Stimulated activated naive CD4-positive, alpha-beta T cell treated with Interleukin-2 at 50 U/mL for 16 hours (primary cell): ENCODE results near the gene SCAMP3.
A peak's percentile ranks its signal among the peaks of the same experiment; 100 is the strongest.

Source experiments
- DNase-seq: peaks from one replicate; lab custom pipeline; 2025; lab: John Stamatoyannopoulos, UW

Gene SCAMP3

DNA sequence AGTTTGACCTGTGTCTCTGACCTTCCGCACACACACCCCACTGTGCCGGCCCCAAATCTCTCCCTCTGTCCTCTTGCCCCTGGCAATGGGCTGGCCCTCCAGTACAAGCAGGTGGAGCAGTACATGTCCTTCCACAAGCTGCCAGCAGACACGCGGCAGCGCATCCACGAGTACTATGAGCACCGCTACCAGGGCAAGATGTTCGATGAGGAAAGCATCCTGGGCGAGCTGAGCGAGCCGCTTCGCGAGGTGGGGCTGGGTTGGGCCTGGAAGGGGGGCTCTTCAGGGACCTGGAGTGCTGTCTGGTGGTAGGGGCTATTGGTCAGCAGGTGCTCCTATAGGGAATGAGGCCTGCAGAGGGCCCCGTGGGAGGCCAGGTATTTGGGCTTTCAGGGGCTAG is 22.9 kb upstream of the SCAMP3 start:
- no peak for DNase-seq

DNA sequence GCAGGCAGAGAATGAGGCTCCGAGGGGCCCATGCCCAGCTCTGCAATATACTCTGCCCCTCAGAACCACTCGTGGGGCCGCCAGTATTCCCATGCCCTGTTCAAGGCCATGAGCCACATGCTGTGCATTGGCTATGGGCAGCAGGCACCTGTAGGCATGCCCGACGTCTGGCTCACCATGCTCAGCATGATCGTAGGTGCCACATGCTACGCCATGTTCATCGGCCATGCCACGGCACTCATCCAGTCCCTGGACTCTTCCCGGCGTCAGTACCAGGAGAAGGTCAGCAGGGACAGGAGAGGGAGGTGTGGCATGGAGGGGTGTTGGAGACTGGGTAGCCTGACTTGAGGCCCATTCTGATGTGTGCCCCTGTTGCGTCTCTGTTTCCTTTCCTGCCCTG is 22.3 kb upstream of the SCAMP3 start:
- no peak for DNase-seq

DNA sequence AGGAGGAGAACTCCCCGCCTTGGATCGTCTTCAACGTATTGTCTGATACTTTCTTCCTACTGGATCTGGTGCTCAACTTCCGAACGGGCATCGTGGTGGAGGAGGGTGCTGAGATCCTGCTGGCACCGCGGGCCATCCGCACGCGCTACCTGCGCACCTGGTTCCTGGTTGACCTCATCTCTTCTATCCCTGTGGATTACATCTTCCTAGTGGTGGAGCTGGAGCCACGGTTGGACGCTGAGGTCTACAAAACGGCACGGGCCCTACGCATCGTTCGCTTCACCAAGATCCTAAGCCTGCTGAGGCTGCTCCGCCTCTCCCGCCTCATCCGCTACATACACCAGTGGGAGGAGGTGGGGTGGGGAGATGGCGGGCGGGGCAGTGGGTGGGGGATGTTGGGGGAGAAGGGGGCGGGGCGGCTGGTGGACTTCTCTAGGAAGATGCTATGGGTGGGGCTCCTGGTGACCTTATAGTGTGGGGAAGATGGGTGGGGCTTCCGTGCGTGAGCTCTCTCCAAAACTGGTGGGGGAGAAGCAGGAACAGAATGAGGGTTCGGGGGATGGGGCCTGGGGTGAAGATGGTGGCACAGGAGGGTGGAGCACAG is 20.4 kb upstream of the SCAMP3 start:
- no peak for DNase-seq

DNA sequence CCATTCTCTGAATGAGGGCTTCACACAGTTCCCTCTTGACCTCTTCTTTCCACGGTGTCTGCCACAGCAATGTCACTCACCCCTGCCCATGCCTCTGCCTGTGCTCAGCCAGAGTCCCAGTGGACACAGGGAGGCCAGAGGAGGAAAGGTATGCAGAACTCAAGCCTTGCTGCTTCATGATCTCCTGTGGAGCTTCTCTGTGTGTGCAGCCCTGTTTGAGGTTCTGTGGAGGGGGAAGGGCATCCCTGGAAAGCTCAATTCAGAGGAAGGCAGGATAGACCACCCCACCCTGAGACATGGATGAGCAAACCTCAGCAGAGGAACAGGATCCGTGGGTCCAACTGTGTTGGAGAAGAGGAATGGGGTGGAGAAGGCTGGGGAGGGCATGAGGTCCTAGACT is 17.1 kb upstream of the SCAMP3 start:
- no peak for DNase-seq

DNA sequence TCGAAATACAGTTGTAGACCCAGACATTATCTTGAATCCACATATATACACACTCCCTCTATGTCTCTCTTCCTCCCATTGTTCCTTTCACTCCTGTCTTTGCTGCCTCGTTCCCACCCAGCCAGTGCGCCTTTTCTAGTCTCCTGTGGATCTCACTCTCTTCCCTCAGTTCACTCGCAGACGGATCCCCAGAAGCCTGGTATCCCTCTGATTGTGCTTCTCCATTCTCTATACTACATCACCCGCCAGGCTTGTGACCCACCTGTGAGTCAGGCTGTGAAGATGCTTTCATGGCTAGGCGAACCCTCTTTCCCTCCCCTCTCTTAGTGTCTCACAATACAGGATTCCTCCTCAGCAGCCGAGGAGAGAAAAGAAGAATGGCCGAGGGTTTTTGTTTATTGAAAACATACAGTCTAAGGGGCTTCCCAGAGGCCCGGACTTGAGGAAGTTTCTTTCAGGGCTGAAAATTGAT is 16.6 kb upstream of the SCAMP3 start:
- no peak for DNase-seq

DNA sequence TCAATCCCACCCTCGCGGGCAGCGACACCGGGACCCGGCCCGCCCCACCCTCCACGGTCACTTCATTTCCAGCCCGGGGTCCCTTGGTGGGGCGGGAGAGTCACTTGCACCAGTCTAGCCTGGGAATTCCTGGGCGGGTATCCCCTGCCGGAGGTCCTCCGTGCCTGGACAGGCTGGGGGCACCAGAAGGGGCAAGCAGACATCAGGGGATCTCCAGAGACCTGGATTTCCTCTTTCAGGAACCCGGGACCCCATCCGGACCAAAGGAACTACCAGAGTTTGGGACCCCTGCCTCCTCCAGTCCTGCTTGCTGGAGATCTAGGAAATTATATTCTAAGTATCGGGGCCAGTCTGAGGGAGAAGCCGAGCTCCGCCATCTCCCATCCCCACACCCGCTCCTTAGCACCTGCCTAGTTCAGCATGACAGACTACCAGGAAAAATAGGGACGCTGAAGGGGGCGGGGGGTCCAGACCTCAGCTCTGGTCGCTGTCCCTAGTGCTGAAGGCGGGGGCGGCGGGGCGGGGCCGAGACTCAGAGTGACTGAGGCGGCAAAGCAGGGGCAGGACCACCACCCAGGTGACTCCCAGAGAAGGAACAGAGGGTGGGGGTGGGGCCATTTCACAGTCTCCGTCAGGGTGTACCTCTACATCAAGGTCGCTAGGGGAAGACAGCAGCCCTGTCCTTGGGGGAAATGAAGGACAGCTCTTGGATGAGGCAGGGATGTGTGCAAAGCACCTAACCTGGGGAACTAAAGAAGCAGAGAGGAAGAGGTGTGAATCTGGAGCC is 15.9 kb upstream of the SCAMP3 start:
- peak; percentile 78 for DNase-seq

DNA sequence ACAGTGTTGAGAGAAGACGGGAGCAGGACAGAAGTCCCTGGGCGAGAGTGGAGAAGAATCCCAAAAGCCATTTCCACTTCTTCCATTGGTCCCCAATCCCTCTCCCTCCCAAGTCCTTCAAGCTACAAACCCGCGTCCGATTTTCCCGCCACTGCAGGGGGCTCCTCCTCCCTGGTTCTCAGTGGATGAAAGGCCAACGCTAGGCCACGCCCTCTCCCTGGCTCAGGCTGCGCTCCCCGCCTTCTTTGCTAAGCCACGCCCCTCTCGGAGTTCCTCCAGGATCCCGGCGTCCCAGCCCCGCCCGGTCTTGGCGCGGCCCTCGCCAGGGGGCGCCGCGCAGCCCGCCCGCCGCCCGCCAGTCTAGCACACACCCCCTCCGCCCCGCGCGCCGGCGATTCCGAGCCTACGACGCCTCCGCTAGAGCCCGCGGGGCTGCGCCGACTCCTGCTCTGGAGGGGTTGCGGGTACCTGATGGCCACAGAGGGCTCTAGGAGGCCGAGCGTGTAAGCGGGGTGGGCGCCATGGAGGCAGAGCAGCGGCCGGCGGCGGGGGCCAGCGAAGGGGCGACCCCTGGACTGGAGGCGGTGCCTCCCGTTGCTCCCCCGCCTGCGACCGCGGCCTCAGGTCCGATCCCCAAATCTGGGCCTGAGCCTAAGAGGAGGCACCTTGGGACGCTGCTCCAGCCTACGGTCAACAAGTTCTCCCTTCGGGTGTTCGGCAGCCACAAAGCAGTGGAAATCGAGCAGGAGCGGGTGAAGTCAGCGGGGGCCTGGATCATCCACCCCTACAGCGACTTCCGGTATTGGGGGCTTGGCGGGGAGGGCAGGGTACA is 15.1 kb upstream of the SCAMP3 start, which contains the start of gene HCN3:
TSS of gene HCN3 (plus strand) at position 394 of the 832 bp plus-strand sequence. CDS start at position 522, 128 bp downstream.
- DNase-seq: peak; percentile 93

DNA sequence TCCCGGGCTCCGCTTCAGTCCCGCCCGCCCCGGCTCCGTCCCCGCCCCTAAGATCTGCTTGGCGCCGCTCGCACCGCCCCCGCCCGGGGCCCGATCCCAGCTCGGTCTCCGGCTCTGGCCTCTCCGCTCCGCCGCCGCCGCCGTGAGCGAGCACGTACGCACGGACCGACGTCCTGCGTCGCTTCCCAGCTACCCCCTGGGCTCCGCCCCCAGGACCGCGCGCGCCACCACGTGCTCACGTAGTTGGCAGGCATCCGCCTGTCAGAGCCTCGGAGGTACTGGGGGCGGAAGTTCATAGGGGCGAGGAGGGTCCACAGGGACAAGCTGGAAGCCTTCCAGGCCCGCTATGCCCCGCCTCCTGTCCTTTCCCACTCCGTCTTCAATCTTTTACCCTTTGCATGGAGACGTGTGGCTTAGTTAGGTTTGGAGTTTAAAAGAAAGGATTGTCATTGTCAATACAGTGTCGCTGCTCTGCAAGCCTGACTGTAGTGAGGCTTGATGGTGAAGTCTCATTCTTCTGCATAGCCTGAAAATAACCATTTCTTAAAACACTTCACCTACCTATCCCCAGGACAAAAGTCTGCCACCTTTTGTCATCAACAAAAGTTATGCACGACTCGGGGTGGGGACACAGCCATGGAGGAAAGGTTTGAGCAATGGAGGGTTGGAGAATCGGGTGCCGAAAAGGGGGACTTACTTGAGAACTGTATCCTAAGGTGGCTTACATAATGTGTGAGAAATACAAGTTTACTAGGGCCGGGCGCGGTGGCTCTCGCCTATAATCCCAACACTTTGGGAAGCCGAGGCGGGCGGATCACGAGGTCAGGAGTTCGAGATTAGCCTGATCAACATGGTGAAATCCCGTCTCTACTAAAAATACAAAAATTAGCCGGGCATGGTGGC is 11.4 kb upstream of the SCAMP3 start, which contains the start of gene CLK2:
TSS of gene CLK2 (minus strand) at position 162 of the 903 bp plus-strand sequence. CDS start 2,527 bp downstream, outside the sequence.
- peak; percentile 96 for DNase-seq

DNA sequence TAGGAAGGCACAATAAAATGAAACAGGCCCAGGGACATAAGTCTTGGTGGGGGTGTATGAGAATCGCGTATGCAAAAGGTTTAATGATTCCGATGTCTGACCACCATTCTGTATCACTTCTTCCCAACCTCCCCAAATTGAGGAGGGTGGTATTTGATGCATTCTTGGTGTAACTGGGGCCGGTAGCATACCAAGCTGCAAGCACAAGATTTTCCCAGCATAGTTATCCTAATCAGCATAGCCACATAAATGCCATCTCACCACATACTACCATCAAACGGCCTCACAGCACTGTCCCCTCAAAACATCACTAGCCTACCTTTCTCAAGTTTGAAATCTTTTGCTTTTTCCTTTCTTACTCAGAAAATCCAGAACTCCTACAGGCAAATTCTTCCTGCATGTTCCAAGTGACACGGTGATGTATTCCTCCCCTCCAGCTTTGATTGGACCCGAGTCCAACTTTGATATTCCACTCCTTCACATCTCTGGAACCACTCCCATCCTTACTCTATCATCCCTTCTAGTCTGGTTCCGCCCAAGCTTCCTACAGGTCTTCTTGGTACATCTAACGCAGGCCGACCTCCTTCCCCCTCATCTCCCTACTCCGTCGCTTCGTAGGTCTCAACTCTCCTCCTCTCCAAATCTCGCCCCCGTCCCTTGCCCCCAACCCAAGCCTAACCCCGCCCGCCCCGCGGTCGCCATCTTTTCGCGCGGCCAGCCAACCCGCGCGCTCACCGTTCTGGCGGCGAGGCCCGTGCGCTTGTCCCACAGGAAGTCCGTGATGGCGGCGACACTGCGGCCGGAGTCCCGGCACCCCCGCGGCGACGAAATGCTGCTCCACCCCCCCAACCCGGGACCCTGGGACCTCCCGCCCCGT is 10.5 kb upstream of the SCAMP3 start:
- DNase-seq: no peak

DNA sequence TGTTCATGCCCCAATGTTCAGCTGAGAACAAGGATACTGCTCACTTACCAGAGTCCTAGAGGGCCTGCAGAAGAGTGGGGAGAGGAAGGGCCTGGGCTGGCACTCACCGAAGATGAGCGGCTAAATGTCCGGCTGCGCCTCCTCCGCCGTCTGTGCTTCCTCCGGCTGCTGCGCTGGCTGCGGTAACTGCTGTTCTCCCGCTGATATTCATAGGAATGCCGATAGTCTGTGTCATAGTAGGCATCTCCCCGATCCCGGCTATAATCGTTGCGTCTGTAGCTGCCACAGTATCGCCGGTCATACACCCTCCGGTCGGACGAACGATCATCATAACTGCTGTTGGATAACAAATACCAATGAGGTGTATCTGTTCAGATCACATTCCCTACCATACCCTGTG is 7.2 kb upstream of the SCAMP3 start:
- DNase-seq: no peak

DNA sequence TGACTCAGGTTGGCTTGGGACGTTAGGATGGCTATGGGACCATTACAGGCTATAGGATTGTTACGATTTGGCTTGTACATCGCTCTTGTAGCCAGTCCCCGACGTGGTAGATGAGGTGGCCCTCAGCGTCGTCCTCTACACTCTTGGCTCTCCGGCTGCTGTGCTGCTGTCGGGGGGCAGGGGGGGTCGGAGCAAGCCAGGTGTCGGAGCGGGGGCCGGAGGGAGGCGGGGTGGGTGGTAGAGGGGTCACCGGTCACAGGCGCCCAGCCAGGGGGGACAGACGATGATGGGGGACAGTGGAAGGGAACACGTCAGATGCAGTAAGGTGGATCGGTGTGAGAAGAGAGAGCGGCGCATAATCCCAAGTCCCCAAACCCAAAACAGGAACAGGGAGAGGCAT is 6.5 kb upstream of the SCAMP3 start:
- DNase-seq: no peak

DNA sequence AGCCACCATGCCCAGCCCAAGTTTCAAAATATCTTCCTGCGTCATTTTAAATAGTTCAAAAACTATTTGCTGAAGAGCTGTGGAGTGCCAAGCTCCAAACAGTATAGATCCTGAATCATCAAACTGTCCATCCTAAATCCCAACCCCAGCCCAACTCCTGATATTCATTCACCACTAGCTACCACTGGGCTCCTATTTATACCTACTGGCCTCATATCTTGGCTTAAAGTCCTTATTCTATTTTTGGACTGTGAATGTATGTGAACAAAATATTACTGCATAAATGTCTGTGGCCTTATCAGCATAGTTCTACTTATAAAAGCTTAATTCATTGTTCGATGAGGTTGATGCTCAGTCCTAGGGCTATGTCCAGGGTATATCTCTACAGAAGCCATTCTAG is 5.2 kb upstream of the SCAMP3 start:
- no peak for DNase-seq

DNA sequence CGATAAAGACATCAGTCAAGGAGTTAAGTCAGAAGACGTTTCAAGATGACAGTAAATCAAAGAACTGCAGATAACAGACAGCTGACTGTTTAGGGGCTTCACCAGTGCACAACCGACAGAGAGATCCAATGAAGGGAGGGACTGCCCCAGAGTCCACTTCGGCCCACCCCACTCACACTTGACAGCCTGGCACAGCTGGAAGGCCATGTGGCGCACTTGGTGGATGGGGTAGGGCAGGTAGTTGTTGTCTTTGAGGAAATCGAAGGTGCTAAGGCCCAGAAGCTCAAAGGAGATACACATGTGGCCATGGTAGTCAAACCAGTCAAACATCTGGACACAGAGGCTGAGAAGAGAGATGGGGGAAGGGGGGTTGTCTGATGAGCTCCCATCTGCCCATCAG is 4.4 kb upstream of the SCAMP3 start:
- no peak for DNase-seq

DNA sequence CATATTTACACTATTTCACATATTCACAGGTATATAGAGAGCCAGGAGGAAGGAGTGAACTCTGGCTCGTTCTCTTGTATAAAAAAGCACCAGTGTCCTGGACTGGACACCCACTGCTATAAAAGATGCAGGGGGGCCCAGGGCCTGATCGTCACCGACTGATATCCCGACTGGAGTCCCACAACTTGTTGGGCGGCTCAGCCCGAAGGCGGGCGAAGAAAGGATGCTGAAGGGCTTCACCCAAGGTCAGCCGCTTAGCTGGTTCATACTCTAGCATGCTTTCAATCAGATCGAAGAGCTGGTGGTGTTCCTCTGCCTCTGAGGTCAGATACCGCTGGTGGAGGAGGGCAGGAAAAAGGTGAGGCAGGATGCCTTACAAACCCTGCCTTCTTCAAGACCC is 907 bp upstream of the SCAMP3 start:
- DNase-seq: no peak

DNA sequence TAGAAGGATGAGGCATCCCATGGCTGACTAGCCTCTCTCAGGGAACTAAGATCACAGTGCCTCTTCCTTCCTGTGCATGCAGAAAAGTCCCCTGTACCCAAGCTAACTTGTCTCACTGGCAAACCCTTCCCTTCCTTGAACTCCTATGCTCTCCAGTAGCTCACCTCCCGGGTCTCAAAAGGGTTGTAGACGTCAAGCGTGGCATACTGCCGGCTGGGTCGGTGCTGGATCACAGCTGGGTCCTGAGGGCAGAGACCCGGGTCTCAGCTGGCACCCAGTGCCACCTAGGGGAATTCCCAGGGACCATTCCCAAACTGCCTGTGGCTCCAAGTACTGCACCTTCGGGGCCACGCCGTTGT is 688 bp downstream of the SCAMP3 start:
- peak; percentile 12 for DNase-seq

DNA sequence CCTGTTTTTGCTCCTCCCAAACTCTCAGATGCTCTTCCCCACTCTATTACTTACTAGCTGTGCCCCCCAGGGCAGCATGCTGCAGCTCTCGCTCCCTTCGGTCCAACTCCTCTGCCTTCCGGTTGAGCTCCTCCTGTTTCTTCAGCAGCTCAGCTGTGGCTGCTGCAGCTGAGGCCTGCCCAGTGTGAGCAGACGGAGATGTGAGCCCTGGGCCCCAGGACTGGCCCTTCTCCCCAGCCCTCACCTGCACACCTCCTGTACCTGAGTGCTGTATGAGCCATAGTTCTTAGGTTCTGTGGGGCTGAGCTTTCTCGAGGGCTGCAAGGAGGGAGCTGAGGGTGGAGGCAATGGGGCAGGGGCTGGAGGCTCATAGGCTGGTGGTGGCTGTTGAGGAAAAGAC is 1.9 kb downstream of the SCAMP3 start:
- DNase-seq: no peak

DNA sequence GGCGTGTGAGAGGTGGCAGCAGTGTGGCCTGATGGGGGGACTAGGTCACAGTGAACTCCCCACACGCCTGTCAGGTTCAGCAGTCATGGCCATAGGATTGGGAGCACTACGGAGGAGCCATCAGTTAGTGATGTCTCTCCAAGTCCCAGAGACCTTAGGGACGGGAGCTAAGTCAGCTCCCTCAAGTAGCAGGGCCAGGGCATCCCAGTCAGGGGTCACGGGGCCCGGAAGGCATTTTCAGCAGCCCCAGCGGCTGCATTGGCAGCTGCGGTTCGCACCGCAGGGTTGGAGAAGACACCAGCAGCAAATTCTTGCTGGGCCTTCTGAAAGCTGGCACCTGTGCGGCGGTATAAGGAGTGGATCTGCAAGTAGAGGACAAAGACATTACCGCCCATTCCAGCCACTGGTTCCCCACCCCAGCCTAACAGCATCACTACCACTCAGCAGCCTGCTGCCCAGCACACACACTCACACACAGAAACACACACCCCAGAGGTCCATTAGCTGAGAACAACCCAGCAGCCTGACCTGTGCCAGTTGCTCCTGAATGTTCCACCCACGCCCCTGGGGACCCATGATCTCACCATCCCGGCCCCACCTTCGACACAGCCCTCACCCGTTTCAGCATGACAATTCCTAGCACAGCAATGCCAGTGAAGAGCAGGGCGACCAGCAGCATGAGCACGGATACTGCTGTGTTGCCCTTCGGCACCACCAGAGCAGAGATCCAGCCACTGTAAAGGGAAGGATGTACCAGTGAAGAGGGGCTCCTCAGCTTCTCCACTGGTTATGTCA is 5.9 kb downstream of the SCAMP3 start:
- no peak for DNase-seq

DNA sequence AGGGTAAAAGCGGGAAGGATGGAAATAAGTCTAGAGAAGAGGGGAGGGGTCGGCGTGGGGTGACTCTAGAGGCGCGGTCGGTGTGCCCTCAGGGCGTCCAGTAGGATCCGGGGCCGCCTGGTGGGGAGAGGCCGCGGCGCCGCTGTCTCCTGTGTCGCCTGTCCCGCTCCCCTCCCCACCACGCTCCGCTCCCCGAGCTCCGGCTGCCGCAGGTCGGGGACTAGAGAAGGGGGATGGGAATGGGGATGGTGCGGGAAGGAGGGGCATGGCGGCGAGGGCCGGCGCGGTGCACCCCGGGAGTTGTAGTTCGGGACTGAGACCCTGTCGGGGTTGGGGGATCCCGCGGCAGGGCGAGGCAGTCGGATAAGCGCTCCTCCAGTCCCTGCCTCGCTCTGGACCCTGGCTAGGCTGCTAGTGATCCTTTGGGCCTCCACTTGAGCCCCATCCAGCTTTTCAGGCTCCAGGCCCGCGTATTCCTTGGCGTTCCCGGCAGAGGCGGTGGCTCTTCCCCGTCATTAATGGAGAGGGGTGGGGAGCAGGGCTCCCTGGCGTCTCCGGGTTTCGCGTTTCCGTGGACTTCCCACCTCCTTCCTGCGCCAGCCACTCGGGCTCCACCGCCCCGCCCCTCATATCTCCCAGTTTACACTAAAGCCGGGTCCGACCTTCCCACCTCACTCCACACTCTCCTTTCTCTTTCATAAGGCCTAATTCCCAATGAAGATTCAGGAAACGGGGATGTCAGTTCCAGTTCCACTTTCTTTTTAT is 6.7 kb downstream of the SCAMP3 start, which contains the start of gene ENTREP3:
TSS of gene ENTREP3 (minus strand) at position 241 of the 765 bp plus-strand sequence. CDS start 606 bp downstream, outside the sequence.
- peak; percentile 67 for DNase-seq

DNA sequence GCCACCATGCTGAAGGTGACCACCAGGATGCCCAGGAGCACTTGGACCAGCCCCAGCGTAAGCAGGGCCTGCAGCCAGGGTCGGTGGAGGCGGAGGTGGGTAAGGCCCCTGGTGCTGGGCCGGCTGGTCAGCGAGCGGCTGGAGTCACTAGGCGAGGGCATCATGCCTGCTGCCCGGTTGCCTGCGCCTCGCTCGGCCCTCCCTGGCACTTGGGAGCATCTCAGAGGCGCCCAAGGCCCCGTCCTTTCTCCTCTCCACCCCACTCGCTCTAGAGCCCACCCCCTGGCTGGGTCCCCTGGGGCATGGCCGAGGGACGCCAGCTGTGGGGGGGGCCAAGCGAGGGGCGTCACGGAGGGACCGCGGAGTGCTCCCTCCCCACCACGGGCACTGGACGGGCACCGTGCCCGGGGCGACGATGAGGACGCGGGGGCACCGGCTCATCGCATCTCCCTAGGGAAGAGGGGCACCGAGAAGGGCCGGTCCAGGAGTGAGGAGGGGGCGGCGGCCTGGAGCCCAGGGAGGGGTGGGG is 7.4 kb downstream of the SCAMP3 start:
- no peak for DNase-seq
